Stimulated activated CD4-positive, alpha-beta T cell treated with anti-CD3 and anti-CD28 coated beads, Interleukin-12 subunit alpha, Interleukin-12 subunit beta, amount 100 ng/mL, for 48 hours (primary cell): ENCODE data around the gene ELOA2.
"Not testable (repeated sequence)": the region's sequence is repeated elsewhere in the genome, so short reads cannot be mapped to it uniquely, and the experiment has no call there.

Source experiments
- DNase-seq, 3 donors: peaks; one replicate each; pipeline ENCODE4 v3.0.0-alpha.2; 2020; ENCODE audit warnings: low read depth in 2 of 3, low spot score in 1 of 3

ELOA2 gene

GRCh38 chr18:47035156-47035671 is at the start of gene ELOA2:
TSS of gene ELOA2 (minus strand) at chr18:47035621. CDS start at chr18:47035264, 357 bp downstream.
- DNase-seq = no peak

DNA sequence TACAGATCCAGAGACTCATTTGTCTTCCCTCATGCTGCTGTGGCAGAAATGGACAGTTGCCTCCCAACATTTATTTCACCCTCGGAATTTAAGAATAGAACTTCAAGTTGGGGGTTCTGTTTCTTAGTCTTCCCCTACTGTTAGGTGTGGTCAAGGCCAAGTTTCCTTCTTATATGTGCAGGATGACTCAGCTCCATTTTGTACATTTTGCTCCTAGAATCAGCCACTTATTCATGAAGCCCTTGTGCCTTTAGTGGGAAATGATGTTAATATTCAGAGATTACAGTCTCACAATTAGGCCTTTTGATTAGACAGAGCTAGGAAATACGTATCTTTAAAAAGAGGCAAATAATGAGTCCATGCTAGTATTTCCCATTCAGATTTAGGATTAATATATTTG is 46.2 kb upstream of the ELOA2 start:
- DNase-seq = no peak

DNA sequence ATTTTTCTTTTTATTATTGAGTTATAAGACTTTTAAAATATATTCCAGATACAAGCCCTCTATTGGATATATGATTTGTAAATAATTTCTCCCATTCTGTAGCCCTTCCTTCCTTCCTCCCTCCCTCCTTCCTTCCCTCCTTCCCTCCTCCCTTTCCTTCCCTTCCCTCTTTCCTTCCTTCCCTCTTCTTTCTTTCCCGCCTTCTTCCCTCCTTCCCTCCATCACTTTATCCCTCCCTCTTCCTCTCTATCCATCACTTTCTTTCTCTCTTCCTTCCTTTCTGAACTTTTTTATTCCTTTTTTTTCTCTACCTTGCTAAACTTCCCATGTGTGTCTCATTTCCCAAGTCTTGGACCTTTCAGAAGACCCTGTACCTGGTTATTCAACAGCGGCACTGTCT is 45.5 kb upstream of the ELOA2 start:
- DNase-seq = no peak

- no peak for DNase-seq
Observed at GRCh38 chr18:47077111-47077510, 41.7 kb upstream of the ELOA2 start.

DNA sequence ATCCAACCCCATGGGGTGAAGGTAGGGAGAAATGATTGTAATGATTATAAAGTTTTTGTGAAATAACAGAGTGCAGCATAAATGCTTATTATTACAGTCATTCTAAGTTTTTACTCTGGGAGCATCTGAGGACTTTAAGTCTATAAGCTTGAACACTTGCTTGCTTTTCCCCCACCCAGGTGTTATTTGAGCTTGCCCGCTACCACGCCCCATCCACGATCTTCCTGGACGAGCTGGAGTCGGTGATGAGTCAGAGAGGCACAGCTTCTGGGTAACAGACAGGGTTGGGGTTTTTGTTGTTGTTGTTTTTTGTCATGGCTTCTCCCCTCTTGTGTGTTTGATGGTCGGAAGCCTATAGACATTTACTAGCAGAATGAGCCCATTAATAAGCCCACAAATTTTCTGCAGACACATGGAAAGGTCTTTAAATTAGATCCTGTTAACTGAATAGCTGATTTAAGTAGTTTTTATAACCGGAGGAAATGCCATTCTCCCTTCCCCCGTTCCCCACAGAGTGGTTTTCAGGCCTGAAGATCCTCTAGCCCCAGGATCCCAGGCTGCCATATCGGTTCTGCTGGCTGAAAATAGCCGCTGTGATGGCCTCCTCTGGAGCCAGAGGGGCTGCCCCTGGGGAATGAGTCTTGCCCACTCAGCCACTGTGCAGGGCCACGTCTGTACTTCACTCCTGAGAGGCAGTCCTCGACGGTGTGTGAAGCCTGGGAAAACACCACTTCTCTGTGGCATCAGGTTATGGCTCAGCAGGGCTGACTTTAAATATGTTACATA is 39.9 kb upstream of the ELOA2 start:
- DNase-seq = no peak

- DNase-seq = no peak
Observed at GRCh38 chr18:47067648-47068047, 32.2 kb upstream of the ELOA2 start.

GRCh38 chr18:47063096-47063495 is 27.7 kb upstream of the ELOA2 start:
- no peak for DNase-seq

- no peak for DNase-seq
Observed at GRCh38 chr18:47062471-47062870, 27.1 kb upstream of the ELOA2 start.

- DNase-seq = no peak
Observed at GRCh38 chr18:47054369-47054768, 18.9 kb upstream of the ELOA2 start.

GRCh38 chr18:47050468-47050867 is 15.0 kb upstream of the ELOA2 start:
- peak in 1 of 3 donors; percentile 15 for DNase-seq

GRCh38 chr18:47040982-47041381 is 5.6 kb upstream of the ELOA2 start:
- no peak for DNase-seq

GRCh38 chr18:47036927-47037578 is 1.6 kb upstream of the ELOA2 start:
- no peak for DNase-seq

- no peak for DNase-seq
Observed at GRCh38 chr18:47036298-47036874, 965 bp upstream of the ELOA2 start.

- not testable (repeated sequence) for DNase-seq
Observed at GRCh38 chr18:47034591-47034990, 830 bp downstream of the ELOA2 start.

DNA sequence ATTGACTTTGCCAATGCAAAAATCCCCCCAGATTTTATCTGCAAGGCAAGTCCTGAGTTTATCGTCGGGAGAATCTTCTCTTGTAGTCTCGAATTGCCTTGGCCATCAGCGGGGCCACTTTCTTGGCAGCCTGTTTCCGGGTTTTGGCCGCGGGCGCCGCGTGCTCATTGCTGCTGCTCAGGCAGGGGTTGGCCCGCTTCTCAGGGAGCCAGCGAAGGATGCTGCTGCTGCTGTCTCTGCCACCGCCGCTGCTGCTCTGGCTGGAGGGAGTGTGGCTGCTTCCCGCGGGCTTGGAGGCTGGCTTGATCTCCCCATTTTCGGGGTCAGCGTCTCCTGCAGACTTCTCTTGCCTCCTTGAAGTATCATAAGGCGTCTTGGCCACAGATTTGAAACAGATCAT is 2.5 kb downstream of the ELOA2 start:
- DNase-seq = no peak

GRCh38 chr18:47030887-47031286 is 4.5 kb downstream of the ELOA2 start:
- DNase-seq = not testable (repeated sequence)

GRCh38 chr18:47029684-47030353 is 5.6 kb downstream of the ELOA2 start:
- not testable (repeated sequence) for DNase-seq

DNA sequence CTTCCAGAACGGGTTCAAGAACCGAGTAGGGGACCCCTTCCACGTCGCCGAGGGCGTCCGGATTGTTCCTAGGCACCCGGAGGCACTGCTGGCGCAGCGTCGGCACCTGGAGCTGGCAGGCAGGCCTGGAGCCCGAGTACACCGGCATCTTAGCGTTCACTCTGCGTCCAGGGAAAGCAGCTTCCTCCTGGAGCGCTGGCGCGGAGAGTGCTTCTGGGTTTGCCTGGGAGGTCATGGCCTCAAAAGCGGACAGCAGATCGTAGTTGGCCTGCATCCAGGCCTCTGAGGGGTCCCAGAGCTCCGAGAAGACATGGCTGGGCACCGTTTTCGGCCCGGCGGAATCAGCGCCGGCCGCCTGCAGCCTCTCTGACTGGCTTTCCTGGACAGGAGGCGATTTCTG is 6.7 kb downstream of the ELOA2 start:
- DNase-seq = not testable (repeated sequence)

DNA sequence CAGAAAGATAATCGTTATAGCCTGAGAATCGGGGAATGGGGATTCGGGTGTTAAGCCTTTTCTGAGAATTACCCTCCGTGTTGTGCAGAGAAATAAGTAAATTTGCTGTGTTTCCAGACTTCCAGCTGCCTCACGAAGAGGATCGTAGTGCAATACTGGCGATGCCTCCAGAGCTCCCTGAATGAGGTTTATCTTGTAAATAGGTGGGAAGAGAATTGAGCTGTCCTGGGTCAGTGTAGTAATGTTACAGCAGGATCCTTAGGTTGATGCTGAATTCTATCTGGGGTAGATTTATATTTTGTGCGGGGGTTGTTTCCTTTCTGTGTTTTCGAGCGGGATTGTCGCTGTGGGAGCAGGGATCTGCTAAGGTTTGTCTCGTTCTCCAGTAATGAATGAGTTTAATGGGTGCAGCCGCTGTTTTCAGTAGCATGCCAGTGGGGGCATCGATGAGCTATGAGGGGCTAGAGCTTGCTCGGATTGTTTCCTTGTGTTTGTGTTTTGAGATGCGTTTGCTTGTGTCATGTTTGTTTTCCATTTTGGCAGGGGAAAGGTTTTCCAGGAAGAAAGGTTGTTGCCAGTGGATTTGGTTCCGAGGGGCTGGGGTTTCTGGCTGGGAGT is 9.8 kb downstream of the ELOA2 start:
- DNase-seq = not testable (repeated sequence)

GRCh38 chr18:47023769-47024465 is 11.5 kb downstream of the ELOA2 start:
- not testable (repeated sequence) for DNase-seq
